WTC11 (cell line): Measurements from ENCODE around the gene UMAD1.

Experiments
- HMGXB4 ChIP-seq: sonication (generic); formaldehyde crosslinking; IDR thresholded peaks from 2 replicates; pipeline ENCODE4 v1.8.1; 2023; ENCODE audit warnings: mild to moderate bottlenecking, moderate library complexity, missing genetic modification reagents
- IRF2 ChIP-seq: sonication (generic); formaldehyde crosslinking; IDR thresholded peaks from 2 replicates; pipeline ENCODE4 v1.8.0; 2022; ENCODE audit warnings: low read depth, missing genetic modification reagents, borderline replicate concordance
- NR3C1 ChIP-seq: sonication (generic); formaldehyde crosslinking; conservative IDR thresholded peaks from 2 replicates; pipeline ENCODE4 v1.8.1; 2023; ENCODE audit warnings: low read depth, mild to moderate bottlenecking, missing genetic modification reagents
- USF1 ChIP-seq: sonication (generic); formaldehyde crosslinking; IDR thresholded peaks from 2 replicates; pipeline ENCODE4 v1.8.0; 2022; ENCODE audit warnings: mild to moderate bottlenecking, missing genetic modification reagents
- ZBTB21 ChIP-seq: sonication (generic); formaldehyde crosslinking; IDR thresholded peaks from 2 replicates; pipeline ENCODE4 v1.8.1; 2023; ENCODE audit warnings: mild to moderate bottlenecking, missing genetic modification reagents, borderline replicate concordance
- ZNF317 ChIP-seq: sonication (generic); formaldehyde crosslinking; IDR thresholded peaks from 2 replicates; pipeline ENCODE4 v1.8.1; 2023; ENCODE audit warnings: low read depth, mild to moderate bottlenecking, moderate library complexity, missing genetic modification reagents, borderline replicate concordance
- TF ChIP-seq, protein P1 (sequence below): sonication (generic); formaldehyde crosslinking; IDR thresholded peaks from 2 replicates; pipeline ENCODE4 v1.8.0; 2023; ENCODE audit warnings: mild to moderate bottlenecking, missing genetic modification reagents
- TF ChIP-seq, protein P2 (sequence below): fragments of 200-600 bp; IDR thresholded peaks from 2 replicates; pipeline ENCODE4 v1.8.0; 2022; ENCODE audit warnings: antibody characterized with exemption

GRCh38 chr7:7673240-7673550, 32.6 kb downstream of the UMAD1 start:
- TF ChIP-seq ZBTB21 (no peak), IRF2 (no peak), USF1 (CRISPR knock-in tag) (no peak), HMGXB4 (no peak), ZNF317 (CRISPR knock-in tag) (no peak), NR3C1 (CRISPR knock-in tag) (no peak)
- TF ChIP-seq, protein P1, sequence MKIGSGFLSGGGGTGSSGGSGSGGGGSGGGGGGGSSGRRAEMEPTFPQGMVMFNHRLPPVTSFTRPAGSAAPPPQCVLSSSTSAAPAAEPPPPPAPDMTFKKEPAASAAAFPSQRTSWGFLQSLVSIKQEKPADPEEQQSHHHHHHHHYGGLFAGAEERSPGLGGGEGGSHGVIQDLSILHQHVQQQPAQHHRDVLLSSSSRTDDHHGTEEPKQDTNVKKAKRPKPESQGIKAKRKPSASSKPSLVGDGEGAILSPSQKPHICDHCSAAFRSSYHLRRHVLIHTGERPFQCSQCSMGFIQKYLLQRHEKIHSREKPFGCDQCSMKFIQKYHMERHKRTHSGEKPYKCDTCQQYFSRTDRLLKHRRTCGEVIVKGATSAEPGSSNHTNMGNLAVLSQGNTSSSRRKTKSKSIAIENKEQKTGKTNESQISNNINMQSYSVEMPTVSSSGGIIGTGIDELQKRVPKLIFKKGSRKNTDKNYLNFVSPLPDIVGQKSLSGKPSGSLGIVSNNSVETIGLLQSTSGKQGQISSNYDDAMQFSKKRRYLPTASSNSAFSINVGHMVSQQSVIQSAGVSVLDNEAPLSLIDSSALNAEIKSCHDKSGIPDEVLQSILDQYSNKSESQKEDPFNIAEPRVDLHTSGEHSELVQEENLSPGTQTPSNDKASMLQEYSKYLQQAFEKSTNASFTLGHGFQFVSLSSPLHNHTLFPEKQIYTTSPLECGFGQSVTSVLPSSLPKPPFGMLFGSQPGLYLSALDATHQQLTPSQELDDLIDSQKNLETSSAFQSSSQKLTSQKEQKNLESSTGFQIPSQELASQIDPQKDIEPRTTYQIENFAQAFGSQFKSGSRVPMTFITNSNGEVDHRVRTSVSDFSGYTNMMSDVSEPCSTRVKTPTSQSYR, result no peak
- TF ChIP-seq, protein P2, sequence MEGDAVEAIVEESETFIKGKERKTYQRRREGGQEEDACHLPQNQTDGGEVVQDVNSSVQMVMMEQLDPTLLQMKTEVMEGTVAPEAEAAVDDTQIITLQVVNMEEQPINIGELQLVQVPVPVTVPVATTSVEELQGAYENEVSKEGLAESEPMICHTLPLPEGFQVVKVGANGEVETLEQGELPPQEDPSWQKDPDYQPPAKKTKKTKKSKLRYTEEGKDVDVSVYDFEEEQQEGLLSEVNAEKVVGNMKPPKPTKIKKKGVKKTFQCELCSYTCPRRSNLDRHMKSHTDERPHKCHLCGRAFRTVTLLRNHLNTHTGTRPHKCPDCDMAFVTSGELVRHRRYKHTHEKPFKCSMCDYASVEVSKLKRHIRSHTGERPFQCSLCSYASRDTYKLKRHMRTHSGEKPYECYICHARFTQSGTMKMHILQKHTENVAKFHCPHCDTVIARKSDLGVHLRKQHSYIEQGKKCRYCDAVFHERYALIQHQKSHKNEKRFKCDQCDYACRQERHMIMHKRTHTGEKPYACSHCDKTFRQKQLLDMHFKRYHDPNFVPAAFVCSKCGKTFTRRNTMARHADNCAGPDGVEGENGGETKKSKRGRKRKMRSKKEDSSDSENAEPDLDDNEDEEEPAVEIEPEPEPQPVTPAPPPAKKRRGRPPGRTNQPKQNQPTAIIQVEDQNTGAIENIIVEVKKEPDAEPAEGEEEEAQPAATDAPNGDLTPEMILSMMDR, result no peak
